ENCODE results near the gene PALM3.

PALM3 gene

DNA sequence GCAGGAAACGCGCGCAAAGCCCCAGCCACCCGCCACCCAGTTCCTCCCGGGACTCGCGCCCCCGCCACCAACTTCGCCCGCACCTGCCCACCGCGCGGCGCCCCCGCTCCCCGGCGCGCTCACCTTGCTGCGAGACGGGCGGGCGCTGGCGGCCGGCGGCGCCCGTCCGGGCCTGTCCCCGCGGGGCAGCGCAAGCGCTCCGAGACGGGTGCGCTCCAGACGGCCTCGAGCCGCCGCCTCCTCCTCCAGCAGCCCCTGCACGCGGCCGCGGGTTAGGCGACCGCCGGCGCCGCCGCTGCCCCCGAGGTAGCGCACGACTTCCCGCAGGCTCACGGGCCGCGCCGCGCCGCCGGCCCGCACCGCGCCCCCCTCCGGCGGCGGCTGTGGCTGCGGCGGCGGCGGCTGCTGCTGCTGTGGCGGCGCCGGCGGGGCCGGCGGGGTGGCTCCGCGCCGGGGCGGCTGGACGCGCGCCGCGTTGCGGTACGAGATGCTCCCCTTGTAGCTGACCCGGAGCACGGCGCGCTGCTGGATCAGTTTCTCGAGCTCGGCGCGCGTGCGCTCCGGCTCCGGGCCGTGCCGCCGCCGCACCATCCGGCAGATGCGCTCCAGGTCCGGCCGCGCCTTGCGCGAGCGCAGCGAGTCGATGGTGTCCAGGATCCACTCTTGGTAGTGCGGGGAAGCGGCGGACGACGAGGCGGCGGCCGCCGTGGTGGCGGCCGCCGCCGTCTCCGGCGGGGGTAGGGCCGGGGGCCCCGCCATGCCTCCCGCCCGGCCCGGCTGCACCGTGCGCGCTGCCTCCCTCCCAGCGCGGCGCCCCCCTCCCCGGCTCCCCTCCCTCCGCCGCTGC lies 28.0 kb upstream of the PALM3 start:
- DNase-seq (ENCODE audit: low read depth), result peak; percentile 20

DNA sequence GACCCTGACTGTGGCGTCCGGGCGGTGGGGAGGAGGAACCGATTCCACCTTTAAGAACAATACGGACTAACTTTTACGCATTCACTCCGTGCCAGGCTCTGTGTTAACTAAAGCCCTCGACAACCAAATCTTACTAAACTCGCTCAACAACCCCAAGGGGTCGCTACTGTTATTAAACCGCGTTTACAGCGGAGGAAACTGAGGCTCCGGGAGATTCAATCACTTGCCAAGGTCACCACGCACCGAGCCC lies 27.5 kb upstream of the PALM3 start:
- DNase-seq (ENCODE audit: low read depth), result no peak

DNA sequence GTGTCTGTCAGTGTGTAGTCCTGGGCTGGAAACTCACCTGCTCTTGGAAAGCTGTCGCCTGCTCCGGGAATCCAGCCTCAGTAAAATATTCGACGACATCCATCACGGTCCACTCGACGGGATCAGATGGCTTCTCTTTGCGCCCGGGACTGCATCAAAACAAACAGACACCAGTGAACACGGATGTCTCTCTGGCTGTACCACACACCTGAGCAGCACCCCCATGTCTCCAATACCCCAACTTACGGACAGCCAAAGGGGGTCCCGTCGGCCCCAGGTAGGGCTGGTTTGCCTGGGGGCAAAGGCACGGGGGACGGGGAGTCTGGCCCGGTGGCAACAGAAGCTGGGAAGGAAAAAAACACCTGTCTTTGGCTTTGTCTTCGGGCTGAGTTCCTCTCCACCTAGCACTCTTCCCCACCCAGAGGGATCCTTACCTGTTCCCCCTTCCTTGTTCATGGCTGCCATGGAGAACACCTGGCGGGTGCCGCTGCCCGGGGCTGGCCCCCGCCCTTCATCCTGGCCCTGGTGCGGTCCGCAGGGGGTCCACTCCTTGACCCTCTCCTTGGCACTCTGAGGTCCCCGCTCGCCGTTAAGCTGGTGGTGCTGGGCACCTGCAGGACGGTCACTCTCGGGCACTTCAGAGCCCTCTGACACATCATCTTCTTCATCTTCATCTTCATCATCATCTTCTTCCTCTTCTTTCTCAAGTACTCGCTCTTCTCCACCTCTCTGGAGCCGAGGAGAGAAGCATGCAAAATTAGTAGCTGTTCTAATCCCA lies 26.9 kb upstream of the PALM3 start:
- DNase-seq (ENCODE audit: low read depth), result no peak

DNA sequence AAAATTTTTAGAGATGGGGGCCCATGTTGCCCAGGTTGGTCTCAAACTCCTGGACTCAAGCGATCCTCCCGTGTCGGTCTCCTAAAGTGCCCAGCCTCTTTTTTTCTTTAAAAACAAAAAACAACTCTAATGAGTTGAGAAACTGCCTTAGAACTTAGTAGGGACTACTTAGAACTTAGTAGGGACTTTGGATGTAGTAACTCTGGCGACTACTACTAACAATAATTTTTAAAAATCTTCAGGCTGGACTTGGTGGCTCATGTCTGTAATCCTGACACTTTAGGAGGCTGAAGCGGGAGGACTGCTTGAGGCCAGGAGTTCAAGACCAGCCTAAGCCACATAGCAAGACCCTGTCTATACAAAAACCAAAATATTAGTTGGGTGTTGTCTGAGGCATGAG lies 24.2 kb upstream of the PALM3 start:
- no peak for DNase-seq (ENCODE audit: low read depth)

DNA sequence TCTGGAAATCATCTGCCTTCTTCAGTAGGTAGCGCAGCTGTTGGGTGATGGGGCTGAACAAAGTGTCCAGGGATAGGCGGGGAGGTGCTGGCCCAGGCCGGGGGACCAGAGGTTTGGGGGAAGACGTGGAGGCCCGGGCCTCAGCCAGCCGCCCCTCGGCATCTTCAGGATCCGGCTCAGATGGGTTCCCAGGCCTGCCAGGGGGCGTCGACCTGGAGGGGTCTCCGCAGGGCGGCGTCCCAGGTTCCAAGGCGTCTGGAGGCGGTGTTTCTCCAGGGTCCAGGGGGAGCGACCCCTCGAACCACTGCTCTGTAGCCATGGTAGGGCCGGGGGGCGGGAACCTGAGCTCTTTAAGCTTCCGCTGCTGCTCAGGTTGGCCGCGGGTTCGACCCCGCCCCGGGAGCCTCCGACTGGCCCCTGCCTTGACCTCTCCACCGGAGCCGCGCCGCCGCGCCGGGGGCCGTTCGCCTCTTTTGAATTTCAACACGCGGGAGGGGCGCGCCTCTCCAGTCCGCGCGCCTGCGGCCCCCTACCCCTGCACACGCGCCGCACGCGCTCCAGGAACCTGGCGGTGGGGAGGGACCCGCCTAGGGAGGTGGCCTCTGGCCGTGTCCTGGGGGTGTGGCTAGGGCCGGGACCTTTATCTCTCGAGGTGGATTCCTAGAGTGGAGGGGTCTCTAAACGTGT lies 23.6 kb upstream of the PALM3 start, which contains the start of gene C19orf67:
C19orf67 (minus strand) TSS at position 475 of the 687 bp plus-strand sequence; CDS start at position 319, 156 bp downstream.
- DNase-seq (ENCODE audit: low read depth), result no peak

DNA sequence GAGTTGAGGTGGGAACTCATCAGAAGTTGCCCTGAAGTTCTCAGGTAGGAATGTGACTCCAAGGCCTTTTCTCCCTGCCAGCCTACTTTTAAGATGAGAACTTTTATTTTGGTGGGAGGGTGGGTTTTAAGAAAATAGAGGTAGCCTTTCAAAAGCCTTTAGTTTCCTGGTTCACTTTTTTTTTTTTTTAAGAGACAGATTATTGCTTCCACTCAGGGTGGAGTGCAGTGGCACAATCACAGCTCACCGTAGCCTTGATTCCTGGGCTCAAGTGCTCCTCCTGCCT lies 20.7 kb upstream of the PALM3 start:
- no peak for DNase-seq (ENCODE audit: low read depth)

DNA sequence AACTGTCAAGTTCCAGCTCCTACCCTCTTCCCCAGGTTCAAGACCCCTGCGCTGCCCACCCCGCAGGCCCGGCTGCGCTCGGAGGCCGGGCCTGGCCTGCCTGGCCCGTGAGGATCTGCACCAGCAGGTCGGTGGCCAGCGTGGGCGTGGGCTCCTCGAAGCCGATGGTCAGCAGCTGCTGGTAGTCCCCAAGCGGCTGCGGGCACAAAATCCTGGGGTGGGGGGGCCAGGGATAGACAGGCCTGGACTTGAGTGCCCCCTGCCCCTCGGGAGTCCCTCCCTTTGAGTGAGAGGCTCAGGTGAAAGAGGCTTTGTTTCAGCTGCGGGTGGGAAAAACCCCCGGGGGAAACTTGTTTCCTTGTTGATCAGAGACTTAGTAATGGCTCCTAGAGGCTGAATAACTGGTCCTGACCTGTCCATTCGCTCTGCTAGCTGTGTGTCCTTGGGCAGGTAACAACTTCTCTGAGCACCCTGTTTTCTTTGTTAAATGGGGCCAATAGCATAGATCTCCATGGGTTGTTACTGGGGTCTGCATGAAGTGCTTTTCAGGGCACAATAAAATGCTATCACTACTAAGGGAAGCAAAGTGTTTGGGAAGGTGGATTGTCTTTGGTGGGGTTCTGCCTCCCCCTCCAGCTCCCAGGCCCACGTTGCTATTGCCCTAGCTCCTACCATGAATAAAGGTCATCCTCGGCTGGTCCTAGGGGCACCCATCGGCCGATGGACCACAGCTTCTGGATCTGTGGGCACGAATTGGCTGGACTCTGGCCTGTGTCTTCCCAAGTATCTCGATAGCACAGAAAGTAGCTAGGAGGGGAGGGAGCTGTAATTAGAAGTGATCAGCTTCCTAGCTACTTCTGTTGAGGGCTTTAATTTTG lies 20.2 kb upstream of the PALM3 start:
- DNase-seq (ENCODE audit: low read depth), result peak; percentile 31

DNA sequence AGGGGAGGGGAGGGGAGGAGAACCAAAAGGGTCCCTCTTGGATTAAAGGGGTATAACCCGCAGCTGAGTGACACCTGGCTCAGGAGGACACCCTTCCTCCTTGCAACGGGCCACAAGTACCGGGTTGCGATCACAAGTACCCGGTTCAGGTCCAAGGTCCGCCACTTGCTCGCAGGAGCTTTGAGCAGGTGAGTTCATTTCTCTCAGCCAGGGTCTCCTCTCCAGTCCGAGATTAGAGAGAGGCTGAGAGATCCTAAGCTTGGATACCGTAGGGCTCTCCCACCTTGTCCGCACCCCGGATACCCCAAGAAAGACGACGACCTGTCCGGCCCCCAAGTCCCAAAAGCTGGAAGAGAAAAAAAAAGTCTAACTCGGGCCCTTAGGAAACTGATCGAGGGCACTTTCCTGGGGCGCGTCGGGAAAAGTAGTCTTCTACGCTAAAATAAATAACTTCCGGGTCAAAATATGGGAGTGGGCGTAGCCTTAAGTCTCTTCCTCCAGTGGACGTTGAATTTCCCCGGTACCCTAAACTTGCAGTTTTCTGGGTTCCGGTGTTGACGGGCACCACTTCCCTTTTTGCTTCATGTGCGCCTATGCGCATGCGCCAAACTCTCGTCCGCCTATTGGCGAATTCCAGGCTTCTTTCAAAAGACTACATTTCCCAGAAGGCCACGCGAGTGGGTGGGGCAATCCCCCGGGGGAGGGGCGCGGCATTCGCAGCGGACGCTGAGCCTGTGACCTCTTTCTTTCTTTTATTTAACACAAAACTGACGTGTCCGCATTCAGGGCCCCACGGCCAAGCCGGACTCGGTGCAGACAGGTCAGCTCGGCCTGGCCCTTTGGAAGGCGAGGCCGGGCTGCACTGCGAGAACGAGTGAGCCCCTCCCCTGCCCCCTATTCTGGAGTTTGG lies 19.3 kb upstream of the PALM3 start:
- peak; percentile 99 for DNase-seq (ENCODE audit: low read depth)

DNA sequence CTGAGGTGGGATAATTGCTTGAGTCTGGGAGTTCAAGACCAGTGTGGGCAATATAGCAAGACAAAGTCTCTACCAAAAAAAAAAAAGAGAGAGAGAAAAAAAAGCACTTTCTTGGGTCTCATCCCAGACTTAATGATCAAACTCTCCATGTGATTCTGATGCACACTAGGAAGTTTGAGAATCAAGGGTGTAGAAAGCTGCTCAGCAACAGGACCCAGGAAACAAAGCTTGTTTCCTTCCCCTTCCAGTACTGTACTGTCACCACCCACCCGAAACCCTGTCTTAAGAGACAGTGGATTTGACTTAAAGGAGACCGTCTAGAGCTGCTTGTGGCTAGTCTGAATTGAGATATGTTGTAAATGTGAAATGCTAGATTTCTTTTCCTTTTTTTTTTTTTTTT lies 16.5 kb upstream of the PALM3 start:
- no peak for DNase-seq (ENCODE audit: low read depth)

DNA sequence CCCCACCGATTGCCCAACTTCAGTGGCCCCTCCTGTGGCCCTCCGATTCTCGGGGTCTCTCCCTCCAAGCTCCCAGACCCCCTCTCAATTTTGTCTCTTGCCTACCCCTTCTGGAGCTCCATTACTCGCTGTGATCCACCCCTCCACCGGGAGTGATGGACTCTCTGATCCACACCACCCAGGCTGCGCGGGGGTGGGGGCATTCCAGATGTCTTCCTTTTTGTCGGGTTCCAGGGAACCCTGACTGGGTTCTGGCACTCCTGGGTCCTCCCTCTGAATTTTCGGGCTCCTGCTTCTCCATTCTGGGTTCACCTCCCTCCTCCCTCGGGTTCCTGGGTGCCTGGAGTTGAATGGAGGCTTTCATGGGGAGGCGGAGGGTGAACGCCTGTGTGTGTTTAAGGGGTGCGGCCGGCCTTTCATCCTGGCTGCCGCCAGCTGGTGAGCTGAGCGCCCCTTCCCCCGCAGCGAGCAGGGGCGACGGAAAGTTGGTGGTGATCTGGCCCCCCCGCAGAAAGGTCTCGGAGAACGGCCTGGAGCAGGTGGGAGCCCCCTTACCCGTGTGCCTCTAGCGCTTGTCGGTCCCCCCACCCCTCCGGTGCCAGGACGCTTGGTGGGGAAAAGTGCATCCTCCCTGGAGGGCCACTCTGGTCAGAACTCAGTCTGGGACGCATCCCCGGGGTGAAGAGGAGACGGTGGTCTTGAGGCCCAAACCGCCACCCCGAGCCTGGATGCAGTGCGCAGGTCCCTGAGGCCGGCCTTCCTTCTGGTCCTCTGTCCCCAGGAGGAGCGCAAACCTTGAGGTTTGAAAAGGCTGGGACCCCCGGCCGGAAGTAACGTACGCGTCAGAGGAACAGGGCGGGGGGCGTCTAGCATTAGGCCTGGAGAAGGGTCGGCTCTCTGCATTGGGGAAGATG lies 12.3 kb upstream of the PALM3 start:
- DNase-seq (ENCODE audit: low read depth), result no peak

DNA sequence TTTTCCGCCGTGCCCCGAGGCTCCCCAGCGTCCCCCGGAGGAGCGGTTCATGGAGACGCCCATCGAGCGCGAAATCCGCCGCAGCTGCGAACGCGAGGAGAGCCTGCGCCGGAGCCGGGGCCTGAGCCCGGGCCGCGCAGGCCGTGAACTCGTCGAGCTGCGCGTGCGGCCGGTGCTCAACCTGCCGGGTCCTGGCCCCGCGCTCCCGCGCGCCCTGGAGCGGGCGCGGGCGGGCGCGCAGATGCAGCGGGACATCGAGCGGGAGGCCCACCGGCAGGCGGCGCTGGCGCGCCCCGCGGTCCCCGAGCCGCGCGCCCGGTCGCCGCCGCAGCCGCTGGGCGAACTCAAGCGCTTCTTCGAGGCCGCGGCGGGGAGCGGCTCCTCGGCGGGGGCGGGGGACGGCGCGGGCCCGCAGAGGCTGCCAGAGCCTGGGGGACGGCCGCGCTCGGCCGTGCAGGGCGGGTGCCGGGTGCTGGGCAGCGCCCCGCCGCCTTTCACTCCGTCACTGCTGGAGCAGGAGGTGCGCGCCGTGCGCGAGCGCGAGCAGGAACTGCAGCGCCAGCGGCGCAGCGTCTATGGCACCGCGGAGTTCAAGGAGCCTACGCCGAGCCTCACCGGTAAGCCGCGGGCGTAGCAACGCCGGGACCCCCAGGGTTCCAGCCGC lies 11.5 kb upstream of the PALM3 start:
- peak; percentile 64 for DNase-seq (ENCODE audit: low read depth)

DNA sequence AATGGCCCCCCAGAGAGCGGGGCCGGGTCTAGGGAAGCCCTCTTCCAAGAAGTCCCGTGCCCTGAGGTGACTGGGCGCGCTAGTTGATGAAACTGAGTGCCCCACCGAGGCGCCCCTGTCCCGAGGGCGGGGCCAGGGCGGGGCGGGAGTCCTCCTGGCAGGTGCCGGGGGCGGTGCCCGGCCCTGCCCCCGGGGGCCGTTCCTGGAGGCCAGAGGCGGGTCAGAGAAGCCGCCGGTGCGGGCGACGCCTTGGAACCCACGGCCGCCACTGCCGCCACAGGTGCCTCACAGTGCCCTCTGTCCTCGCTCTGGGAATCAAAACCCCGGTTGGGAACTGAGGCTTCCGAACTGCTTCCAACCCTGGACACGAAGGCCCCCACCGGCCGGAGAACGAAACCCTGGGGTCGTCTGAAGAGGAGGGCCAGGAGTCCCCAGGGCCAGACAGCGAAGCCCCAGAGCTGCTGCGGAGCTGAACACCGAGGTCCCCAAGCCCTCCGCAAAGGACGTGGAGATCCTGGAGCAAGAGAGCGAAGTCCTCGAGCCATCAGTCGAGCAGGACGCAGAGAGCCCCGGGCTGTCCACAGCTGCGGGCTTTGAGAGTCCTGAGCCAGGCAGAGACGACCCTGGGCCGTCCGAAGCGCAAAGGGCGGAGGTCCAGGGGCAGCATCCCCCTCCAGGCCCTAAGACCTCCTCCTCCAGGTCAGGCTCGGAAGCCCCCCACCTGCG lies 10.8 kb upstream of the PALM3 start, which contains the start of gene MISP3:
MISP3 (plus strand) TSS at position 252 of the 726 bp plus-strand sequence. CDS start 524 bp downstream, outside the sequence.
- DNase-seq (ENCODE audit: low read depth), result no peak

DNA sequence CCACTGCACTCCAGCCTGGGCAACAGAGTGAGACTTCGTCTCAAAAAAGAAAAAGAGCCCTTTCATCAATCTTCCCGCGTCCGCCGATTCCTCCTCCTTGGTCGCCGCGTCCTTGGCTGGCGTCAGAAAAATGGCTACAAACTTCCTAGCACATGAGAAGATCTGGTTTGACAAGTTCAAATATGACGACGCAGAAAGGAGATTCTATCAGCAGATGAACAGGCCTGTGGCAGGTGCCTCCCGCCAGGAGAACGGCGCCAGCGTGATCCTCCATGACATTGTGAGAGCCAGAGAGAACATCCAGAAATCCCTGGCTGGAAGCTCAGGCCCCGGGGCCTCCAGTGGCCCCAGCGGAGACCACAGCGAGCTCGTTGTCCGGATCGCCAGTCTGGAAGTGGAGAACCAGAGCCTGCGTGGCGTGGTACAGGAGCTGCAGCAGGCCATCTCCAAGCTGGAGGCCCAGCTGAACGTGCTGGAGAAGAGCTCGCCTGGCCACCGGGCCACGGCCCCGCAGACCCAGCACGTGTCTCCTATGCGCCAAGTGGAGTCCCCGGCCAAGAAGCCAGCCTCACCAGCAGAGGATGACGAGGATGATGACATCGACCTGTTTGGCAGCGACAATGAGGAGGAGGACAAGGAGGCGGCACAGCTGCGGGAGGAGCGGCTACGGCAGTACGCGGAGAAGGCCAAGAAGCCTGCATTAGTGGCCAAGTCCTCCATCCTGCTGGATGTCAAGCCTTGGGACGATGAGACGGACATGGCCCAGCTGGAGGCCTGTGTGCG lies 8.6 kb upstream of the PALM3 start:
- DNase-seq (ENCODE audit: low read depth), result no peak

DNA sequence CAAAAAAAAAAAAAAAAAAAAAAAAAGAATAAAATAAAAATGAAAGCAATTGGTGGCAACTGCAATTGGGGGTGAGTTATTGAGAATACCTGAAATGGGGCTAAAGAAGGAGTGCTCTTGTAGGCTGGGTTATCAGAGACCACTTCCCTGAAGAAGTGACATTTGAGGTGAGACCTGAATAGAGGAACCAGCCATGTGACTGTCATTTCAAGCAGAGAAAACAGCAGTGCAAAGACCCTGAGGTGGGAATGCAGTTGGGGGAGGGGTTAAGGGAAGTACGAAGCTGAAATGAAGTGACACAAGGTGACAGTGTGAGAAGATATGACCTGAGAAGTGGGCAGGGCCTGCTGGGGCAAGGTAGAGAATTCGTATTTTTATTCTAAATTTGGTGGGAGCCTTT lies 4.3 kb upstream of the PALM3 start:
- DNase-seq (ENCODE audit: low read depth), result no peak

DNA sequence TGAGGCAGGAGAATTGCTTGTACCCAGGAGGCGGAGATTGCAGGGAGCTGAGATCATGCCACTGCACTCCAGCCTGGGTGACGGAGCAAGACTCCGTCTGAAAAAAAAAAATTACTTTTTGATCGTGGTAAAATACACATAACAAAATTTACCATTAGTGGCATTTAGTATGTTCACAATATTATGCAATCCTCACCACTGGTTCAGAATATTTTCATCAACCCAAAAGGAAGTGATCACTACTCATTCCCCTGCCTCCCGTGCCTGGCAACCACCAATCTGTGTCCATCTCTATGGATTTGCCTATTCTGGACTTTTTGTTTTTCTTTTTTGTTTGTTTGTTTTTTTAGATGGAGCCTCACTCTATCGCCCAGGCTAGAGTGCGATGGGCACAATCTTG lies 1.2 kb upstream of the PALM3 start:
- DNase-seq (ENCODE audit: low read depth), result no peak

DNA sequence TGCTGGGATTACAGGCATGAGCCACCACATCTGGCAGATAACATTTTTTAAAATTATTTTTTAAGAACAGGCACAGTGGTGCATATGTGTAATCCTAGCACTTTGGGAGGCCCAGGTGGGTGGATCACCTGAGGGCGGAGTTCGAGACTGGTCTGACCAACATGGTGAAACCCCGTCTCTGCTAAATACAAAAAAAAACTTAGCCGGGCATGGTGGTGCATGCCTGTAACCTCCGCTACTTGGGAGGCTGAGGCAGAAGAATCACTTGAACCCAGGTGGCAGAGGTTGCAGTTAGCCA lies 631 bp upstream of the PALM3 start:
- DNase-seq (ENCODE audit: low read depth), result no peak

DNA sequence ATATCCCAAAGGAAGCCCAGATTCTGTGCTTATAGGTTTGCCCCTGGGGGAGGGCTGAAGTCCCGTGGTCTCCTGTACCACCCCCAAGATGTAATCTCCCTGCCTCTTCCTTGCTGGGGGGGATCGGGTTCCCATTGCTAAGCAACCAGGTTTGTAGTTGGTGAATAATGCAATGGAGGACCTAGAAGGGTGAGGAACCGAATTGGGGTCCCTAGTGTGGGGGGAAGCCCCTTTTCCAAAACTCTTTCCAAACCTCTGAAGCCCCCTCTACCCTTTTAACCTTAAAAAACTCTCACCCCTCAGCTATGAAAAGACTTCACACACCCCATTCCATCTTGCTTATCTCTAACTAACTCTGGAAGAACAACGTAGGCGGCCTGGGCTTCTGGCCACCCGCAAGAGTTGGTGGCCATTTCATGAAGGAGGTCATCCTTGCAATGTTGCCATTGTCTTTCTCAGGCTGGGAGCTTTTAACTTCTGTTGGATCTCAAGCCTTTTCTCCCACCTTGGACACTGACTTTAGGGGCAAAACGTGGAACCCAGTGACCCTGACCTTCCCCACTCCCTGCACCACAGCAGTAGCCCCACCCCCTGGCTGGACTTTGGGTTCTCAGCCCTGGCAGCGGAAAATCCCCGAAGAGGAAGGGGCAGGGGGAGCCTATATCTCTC lies 661 bp downstream of the PALM3 start:
- no peak for DNase-seq (ENCODE audit: low read depth)

All from activated T-cell treated with anti-CD3 and anti-CD28 coated beads for 24 hours (primary cell).